Measurements from ENCODE around the gene MAPRE3. TPM values are rescaled to one million over a fixed set of nuclear protein-coding genes. Genes with fewer than 3 reads are reported as not detected.

Gene MAPRE3
- total RNA-seq, 2 donors from 2014 or later: 3.2 to 4.4 TPM

DNA sequence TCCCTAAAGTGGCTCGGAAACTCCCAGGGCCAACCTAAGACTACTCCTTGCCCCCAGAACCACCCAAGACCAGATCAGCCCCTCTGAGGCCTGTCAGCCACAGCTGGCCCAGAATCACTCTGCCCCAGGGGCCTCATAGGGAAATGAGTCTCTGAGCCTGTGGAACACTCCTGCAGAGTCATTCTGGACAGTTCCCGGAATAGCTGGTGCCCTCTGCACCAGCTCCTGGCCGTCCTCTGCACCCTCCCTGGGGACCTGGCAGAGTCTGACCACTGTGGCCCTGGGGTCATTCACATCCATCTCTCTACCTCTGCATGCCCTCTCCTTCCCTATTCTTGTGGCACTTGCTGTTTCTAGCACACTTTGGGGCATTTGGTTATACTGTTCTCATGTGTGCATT lies 47.7 kb downstream of the MAPRE3 start:
- no peak overlapping the region for H3K27ac Mint-ChIP-seq
- no peak for TF ChIP-seq CTCF (conservative IDR thresholded peaks at IDR 0.05)
- Histone ChIP-seq H3K9me3 (ENCODE audit: control insufficient read depth, low read length) (no peaks in the 10 kb centered on the region), H3K27me3 (ENCODE audit: control insufficient read depth, insufficient read depth, low read length, poor library complexity, severe bottlenecking) (no peaks in the 10 kb centered on the region), H3K27ac (ENCODE audit: low read depth, low read length) (no peak overlapping the region), H3K4me1 (ENCODE audit: control insufficient read depth, insufficient read depth, low read length) (peaks cover 3% of the 10 kb centered on the region), H3K9ac (ENCODE audit: extremely low read depth, low read length, poor library complexity, severe bottlenecking) (no peak overlapping the region), H3K4me3 (ENCODE audit: low read length) (no peak overlapping the region), H3K36me3 (ENCODE audit: control insufficient read depth, insufficient read depth, low read length) (peaks cover 4% of the 10 kb centered on the region)
- H3K27me3 Mint-ChIP-seq (ENCODE audit: insufficient read depth): no peaks in the 10 kb centered on the region
- DNase-seq: no peak
- peaks cover 4% of the 10 kb centered on the region for H3K4me1 Mint-ChIP-seq
- H3K4me3 Mint-ChIP-seq: no peak overlapping the region
- peaks cover 3% of the 10 kb centered on the region for H3K9me3 Mint-ChIP-seq
- peaks cover 13% of the 10 kb centered on the region for H3K36me3 Mint-ChIP-seq (ENCODE audit: low read depth)
- WGBS, 2 experiments (ENCODE audit: insufficient coverage in 1 of 2, insufficient read length in 1 of 2): 89% methylated on average over 3 of the region's 3 CpGs; no CpG with 5 or more reads in 1 of the 2 experiments

DNA sequence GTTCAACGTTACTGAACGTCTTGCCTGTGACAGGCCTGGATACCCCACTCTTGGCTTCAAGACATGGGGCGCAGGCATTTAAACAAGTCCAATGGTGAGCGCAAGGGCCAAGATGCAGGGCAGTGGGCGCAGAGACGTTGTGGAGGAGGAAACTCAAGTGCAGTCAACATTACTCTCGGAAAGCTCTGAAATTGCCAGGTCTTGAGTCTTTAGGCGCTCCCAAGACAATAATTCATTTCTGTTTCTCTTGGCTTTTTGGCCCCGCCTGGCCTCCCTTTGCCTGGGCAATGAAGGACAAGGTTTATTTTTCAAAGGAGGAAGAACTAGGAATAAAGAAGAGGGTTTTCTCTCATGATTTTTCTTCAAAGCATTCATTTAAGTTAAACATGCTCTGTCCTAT lies 49.0 kb downstream of the MAPRE3 start:
- WGBS, 2 experiments (ENCODE audit: insufficient coverage in 1 of 2, insufficient read length in 1 of 2): 93 to 96% methylated on average over 8 to 9 of the region's 9 CpGs
- H3K36me3 ChIP-seq (ENCODE audit: control insufficient read depth, insufficient read depth, low read length): peaks cover 8% of the 10 kb centered on the region
- no peak for DNase-seq
- no peak overlapping the region for H3K9ac ChIP-seq (ENCODE audit: extremely low read depth, low read length, poor library complexity, severe bottlenecking)
- Mint-ChIP-seq H3K9me3 (no peaks in the 10 kb centered on the region), H3K4me3 (no peak overlapping the region), H3K27me3 (ENCODE audit: insufficient read depth) (no peaks in the 10 kb centered on the region), H3K36me3 (ENCODE audit: low read depth) (peaks cover 6% of the 10 kb centered on the region), H3K4me1 (peaks cover 4% of the 10 kb centered on the region), H3K27ac (no peak overlapping the region)
- no peak for TF ChIP-seq CTCF (conservative IDR thresholded peaks at IDR 0.05)
- H3K27ac ChIP-seq (ENCODE audit: low read depth, low read length): no peak overlapping the region
- peaks cover 3% of the 10 kb centered on the region for H3K4me1 ChIP-seq (ENCODE audit: control insufficient read depth, insufficient read depth, low read length)
- no peak overlapping the region for H3K4me3 ChIP-seq (ENCODE audit: low read length)
- H3K27me3 ChIP-seq (ENCODE audit: control insufficient read depth, insufficient read depth, low read length, poor library complexity, severe bottlenecking): no peaks in the 10 kb centered on the region
- H3K9me3 ChIP-seq (ENCODE audit: control insufficient read depth, low read length): no peaks in the 10 kb centered on the region

GRCh38 chr2:27019931-27020855 lies 49.8 kb downstream of the MAPRE3 start:
- 92 to 93% methylated on average over 5 to 8 of the region's 9 CpGs for WGBS, 2 experiments (ENCODE audit: insufficient coverage in 1 of 2, insufficient read length in 1 of 2)
- H3K4me1 Mint-ChIP-seq: peaks cover 4% of the 10 kb centered on the region
- H3K27ac ChIP-seq (ENCODE audit: low read depth, low read length): no peak overlapping the region
- no peak overlapping the region for H3K9ac ChIP-seq (ENCODE audit: extremely low read depth, low read length, poor library complexity, severe bottlenecking)
- H3K9me3 Mint-ChIP-seq: no peaks in the 10 kb centered on the region
- no peaks in the 10 kb centered on the region for H3K27me3 Mint-ChIP-seq (ENCODE audit: insufficient read depth)
- no peak for DNase-seq
- peaks cover 3% of the 10 kb centered on the region for H3K4me1 ChIP-seq (ENCODE audit: control insufficient read depth, insufficient read depth, low read length)
- H3K27me3 ChIP-seq (ENCODE audit: control insufficient read depth, insufficient read depth, low read length, poor library complexity, severe bottlenecking): no peaks in the 10 kb centered on the region
- H3K36me3 Mint-ChIP-seq (ENCODE audit: low read depth): peaks cover 2% of the 10 kb centered on the region
- no peak for TF ChIP-seq CTCF (conservative IDR thresholded peaks at IDR 0.05)
- H3K4me3 ChIP-seq (ENCODE audit: low read length): no peak overlapping the region
- H3K27ac Mint-ChIP-seq: no peak overlapping the region
- H3K4me3 Mint-ChIP-seq: no peak overlapping the region
- H3K9me3 ChIP-seq (ENCODE audit: control insufficient read depth, low read length): no peaks in the 10 kb centered on the region
- peaks cover 8% of the 10 kb centered on the region for H3K36me3 ChIP-seq (ENCODE audit: control insufficient read depth, insufficient read depth, low read length)
